HG03103 (cell line): Measurements from ENCODE around the gene EIF3K.
"Not testable (repeated sequence)": the region's sequence is repeated elsewhere in the genome, so short reads cannot be mapped to it uniquely, and the experiment has no call there.

Experiments used
- ATAC-seq: cut with Tn5 transposase; IDR thresholded peaks from one replicate; pipeline ENCODE4 v1.9.1; 2021; ENCODE audit warnings: low read depth; ENCODE audit not compliant: unreplicated experiment

Gene EIF3K, protein sequence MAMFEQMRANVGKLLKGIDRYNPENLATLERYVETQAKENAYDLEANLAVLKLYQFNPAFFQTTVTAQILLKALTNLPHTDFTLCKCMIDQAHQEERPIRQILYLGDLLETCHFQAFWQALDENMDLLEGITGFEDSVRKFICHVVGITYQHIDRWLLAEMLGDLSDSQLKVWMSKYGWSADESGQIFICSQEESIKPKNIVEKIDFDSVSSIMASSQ

DNA sequence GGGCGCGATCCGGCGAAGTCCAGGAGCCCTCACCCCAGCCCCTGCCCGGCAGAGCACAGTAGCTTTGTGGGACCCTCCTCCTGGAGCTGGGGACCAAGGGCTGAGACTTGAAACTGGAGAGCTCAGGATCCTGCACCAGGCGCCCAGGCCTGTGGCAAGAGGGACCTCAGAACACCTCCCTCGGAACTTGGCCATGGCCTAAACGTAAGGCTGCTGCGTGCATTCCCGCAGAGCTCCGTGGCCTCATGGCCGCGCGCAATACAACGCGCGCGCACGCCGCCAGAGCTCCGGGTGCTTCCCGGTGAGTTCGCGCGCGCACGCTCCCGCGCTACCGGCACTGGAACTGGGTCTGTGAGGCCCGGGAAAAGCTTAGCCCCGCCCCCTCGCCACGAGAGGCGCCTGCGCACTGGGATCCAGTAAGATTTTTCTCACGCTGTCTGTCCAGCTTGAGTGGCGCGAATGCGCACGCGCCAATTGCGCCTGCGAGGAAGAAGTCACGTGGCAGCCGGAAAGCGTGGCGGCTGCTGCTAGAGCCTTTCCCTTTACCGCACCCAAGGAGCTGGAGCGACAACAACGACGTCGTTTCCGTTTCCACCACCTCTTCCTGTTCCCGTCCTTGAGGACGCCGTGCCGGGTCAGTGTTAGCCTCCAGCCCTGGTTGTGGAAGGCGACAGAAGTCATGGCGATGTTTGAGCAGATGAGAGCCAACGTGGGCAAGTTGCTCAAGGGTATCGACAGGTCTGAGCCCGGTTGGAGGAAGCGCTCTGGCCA lies at the start of gene EIF3K:
TSS of gene EIF3K (plus strand) at position 599 of the 771 bp plus-strand sequence. CDS start at position 680, 81 bp downstream.
- ATAC-seq, result peak; percentile 48

- ATAC-seq, result no peak
Measured at GRCh38 chr19:38569368-38569983, 49.5 kb upstream of the EIF3K start.

- ATAC-seq, result no peak
Measured at GRCh38 chr19:38571682-38572081, 47.3 kb upstream of the EIF3K start.

DNA sequence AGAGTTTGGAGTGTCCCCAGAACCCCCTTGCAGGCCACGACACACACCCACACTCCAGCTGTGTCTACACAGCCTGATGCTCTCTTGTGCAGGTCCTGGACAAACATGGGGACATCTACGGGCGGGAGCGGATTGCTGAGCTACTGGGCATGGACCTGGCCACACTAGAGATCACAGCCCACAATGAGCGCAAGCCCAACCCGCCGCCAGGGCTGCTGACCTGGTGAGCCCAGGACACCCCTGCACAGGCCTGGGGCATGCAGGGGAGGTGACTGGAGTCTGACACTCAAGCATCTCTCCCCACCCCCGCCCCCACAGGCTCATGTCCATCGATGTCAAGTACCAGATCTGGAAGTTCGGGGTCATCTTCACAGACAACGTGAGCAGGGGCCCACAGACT lies 41.2 kb upstream of the EIF3K start:
- no peak for ATAC-seq

GRCh38 chr19:38579304-38579703 lies 39.7 kb upstream of the EIF3K start:
- not testable (repeated sequence) for ATAC-seq

- no peak for ATAC-seq
Measured at GRCh38 chr19:38580080-38580479, 38.9 kb upstream of the EIF3K start.

- ATAC-seq, result no peak
Measured at GRCh38 chr19:38583219-38583984, 35.6 kb upstream of the EIF3K start.

- ATAC-seq, result no peak
Measured at GRCh38 chr19:38583985-38584305, 35.0 kb upstream of the EIF3K start.

DNA sequence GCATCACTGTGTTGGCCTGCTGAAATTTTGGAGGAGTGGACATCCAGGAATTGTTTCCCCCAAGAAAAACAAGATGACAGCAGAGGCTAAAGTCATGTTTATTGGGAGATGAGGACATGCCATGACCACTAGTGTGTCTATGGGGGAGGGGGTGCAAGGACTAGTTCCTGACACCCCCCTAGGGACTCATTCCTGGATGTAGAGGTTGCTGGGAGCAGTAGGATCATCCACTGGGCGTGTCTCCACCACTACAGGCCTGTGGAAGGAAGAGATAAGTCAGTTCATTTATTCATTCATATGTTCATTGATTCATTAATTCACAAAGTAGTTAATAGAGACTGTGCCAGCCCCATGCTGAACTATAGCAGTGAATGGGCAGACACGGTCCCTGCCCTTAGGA lies 31.4 kb upstream of the EIF3K start:
- no peak for ATAC-seq

DNA sequence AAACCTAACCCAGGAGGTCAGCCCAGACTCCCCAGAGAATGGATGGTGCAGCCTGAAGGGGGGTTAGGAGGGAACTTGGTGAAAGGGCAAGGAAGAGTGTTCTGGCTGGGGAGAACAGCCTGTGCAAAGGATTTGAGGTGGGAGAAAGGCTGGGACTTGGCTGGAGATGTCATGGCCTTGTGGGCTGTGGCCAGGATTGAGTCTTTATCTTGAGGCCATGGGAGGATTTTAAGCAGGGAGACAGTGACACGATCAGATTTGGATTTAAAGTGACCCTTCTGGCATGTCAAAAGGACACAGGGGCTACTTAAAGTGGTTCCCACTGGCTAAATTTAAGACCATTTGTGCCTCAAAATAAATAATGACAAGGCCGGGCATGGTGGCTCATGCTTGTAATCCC lies 30.9 kb upstream of the EIF3K start:
- no peak for ATAC-seq

DNA sequence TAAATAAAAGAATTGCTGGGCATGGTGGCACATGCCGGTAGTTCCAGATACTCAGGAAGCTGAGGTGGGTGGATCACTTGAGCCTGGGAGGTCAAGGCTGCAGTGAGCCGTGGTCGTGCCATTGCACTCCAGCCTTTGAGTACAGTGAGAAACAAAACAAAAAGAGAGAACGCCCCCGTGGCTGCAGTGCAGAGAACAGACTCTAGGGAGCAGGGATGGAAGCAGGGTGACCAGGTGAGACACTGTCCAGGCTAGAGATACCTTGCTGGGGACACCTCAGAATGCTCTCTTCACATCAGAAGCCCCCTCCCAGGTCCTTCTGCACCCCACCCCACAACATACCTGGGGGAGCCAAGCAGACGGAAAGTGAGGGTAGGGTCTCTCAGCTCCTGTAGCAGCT lies 26.0 kb upstream of the EIF3K start:
- no peak for ATAC-seq

DNA sequence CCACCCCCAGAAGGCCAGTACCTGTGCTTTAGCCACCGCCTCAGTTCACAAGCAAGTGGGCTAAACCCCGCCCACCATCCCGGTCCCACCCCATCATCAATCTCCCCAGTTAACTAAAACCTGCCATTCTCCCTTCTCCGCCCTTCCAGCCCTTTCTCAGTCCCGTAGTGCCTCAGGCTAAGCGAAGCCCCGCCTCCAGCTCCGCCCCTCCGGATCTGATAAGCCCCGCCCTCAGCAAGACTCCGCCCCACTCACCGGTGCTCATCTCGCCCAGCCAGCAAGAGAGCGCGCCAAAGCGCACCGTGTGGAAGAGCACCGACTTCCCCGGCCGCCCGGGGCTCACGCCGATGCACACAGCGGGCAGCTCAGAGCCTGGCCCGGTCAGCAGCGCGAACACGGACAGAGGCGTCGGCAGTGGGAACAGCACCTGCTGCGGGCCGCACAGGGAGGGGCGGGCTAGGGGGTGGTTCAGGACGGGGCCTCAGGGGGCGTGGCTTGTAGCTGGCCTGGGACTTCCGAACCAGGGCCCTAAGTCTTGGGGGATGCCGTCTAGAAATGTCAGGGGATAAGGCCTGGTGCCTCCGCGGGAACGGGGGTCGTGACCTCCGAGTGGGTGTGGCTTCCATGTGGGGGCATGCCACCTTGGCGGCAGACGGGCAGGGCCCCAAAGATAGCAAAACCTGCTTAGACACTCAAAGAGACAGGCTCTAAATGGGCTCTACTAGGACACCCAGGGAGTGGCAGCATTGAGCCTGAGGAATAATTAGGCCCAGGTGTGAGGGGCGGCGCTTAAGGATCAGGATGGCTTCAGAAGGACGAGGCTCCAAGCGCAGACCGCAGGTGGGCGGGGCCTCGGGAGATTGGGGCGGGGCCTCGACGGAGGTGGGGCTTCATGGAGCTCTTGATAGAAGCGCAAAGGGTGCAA lies 22.7 kb upstream of the EIF3K start:
- ATAC-seq, result no peak

GRCh38 chr19:38597075-38597474 lies 21.9 kb upstream of the EIF3K start:
- no peak for ATAC-seq

DNA sequence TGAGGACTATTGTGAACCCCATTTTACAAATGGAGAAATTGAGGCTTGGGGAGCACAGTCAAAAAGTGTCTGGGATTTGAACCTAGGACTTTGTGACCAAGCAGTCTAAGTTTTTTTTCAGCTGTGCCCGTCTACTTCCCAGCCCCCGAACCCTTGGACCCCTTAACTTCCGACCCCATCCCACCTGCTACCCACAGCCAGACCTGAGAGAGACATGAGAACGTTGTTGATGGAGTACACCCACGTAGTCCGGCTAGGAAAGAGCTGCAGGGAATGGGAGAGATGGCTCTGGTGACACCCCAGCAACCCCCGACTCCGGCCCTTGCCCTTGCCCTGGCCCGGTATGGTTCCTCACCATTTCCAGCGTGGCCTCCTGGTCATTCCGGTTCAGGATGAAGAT lies 19.3 kb upstream of the EIF3K start:
- ATAC-seq, result no peak

DNA sequence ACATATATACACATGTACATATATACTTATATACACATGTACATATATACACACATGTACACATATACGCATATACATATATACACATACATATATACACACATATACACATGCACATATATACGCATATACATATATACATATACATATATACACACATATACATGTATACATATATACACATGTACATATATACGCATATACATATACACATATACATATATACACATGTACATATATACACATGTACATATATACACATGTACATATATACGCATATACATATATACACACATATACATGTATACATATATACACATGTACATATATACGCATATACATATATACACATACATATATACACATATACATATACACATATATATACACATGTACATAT lies 16.1 kb upstream of the EIF3K start:
- not testable (repeated sequence) for ATAC-seq

- ATAC-seq, result no peak
Measured at GRCh38 chr19:38606131-38606530, 12.9 kb upstream of the EIF3K start.

DNA sequence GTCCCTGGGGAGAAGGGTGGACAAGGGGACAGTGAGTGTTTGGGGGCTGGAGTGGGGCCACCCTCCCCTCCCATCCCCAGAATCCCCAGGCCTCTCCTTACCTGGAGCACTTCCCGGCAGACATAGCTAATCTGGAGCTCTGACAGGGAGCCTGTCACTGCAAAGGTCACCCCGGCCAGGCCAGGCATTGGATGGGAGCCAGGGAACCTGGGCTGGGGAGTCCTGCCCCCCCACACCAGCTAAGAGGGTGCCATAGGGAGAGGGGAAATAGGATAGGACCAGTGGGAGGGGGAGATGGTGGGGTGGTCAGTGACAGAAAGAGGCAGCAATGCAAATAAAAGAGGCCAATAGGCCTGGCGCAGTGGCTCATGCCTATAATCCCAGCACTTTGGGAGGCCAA lies 4.7 kb upstream of the EIF3K start:
- ATAC-seq, result no peak

DNA sequence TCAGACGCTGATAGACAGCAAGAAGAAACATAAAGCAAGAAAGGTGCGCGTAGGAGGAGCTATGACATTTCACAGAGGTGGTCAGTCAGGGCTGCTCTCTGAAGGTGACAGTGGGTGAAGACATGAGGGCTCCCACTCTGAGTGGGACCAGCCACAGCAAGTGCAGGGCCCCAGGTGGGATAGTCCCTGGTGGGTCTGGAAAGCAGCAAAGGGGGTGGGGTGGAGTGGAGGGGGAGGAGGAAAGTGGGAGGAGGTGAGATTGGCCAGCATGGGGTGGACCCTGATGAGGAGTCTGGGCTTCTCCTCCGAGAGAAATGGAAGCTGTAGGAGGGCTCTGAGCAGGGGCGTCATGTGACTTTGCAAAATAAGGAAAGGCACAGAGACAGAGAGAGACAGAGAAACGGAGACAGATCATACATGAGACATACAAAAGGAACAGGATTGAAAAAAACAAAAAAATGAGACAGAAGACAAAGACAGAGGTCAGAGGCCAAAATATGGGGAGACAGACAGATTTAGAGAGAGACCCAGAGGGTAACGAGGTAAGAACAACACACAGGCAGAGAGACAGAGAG lies 3.9 kb upstream of the EIF3K start:
- no peak for ATAC-seq

DNA sequence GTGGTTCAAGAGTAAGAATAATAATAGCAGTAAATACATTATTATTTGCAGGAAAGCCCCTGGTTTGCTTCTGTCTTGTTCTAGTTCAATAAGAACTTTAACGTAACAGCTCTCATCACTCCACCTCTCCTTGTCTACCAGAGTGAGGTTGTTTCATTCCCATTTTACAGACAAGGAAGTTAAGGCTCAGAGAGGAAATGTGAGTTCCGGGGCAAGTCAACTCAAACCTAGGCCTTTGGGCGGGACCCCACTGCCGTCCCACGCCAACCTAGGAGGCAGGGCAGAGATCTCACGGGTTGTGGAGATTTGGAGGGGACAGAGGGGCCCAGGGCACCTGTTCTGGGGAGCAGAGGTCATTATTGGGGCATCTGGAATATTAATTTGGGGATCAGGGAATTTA lies 2.7 kb upstream of the EIF3K start:
- ATAC-seq, result no peak

DNA sequence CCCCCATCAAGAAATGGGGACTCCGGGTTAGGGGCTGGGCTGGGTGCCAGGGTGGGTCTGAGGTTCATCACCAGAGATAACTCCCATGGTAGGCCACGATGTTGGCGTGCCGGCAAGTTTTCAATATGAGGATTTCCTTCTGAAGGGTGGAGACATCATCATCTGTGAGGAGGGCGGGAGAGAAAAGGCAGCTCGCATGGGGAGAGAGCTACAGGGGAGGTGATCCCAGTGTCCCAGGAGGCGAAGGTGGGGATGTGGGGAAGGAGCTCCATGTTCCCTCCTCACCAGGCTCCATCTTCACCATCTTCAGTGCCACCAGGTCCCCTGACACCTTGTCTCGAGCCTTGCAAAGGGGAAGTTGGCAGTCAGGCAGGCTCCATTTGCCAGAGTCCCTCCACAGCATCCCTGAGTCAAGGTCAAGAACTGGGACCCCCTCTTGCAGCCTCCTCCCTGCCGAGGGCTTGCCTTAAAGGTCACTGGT lies 1.7 kb upstream of the EIF3K start:
- no peak for ATAC-seq
